Mucosa of stomach (tissue), 1 donor: ENCODE data around the gene FLVCR1.

ENCODE experiments used
- H3K27me3 ChIP-seq: one replicate; pipeline ENCODE4 v1.7.0; 2013; ENCODE audit warnings: mild to moderate bottlenecking, low read length; ENCODE audit not compliant: control insufficient read depth, insufficient read depth
- H3K36me3 ChIP-seq: one replicate; pipeline ENCODE4 v1.7.0; 2013; ENCODE audit warnings: low read length; ENCODE audit not compliant: control insufficient read depth, insufficient read depth
- H3K4me1 ChIP-seq: one replicate; pipeline ENCODE4 v1.7.0; 2013; ENCODE audit warnings: mild to moderate bottlenecking, low read length; ENCODE audit not compliant: control insufficient read depth, insufficient read depth
- H3K4me3 ChIP-seq: one replicate; pipeline ENCODE4 v1.7.0; 2013; ENCODE audit warnings: low read length
- H3K9ac ChIP-seq: one replicate; pipeline ENCODE4 v1.7.0; 2013; ENCODE audit warnings: mild to moderate bottlenecking, low read length, moderate library complexity
- H3K9me3 ChIP-seq: one replicate; pipeline ENCODE4 v1.7.0; 2013; ENCODE audit warnings: mild to moderate bottlenecking, low read length, moderate library complexity; ENCODE audit not compliant: control insufficient read depth
- donor health status: Pancreatic carcinoma.

FLVCR1 gene

DNA sequence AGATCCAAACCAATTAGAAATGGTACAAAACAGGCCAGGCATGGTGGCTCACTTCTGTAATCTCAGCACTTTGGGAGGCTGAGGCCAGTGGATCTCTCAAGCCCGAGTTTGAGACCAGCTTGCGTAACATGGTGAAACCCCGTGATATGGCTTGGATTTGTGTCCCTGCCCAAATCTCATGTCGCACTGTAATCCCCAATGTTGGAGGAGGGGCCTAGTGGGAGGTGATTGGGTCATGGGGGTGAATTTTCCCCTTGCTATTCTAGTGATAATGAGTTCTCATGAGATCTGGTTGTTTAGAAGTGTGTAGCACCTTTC lies 85.3 kb downstream of the FLVCR1 start:
- no peak overlapping the region for H3K9ac ChIP-seq
- H3K36me3 ChIP-seq = no peaks in the 10 kb centered on the region
- H3K9me3 ChIP-seq = no peaks in the 10 kb centered on the region
- no peaks in the 10 kb centered on the region for H3K4me1 ChIP-seq
- H3K4me3 ChIP-seq = no peak overlapping the region
- no peaks in the 10 kb centered on the region for H3K27me3 ChIP-seq

DNA sequence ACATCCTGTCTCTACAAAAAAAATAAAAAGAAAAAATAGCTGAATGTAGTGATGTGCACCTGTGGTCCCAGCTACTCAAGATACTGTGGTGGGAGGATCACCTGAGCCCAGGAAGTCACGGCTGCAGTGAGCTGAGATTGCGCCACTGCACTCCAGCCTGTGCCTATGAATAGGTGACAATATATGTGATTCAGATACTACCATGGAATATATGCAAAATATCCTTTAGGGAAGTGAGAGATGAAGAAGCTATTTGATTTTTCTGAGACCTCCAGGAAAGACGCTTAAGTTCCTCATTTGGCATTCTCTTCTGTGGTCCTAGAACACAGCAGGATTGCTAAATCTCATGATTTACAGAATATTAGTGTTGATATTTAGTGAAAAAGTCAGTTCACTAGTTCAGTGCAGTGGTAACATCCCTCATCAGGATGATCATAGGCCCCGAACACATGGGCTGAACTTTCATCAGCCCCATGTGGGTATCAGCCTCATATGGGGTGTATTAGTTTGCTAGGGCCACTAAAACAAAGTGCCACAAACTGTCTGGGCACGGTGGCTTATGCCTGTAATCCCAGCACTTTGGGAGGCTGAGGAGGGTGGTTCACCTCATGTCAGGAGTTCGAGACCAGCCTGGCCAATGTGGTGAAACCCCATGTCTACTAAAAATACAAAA lies 86.3 kb downstream of the FLVCR1 start:
- Histone ChIP-seq H3K4me3 (no peak overlapping the region), H3K4me1 (no peaks in the 10 kb centered on the region), H3K9me3 (no peaks in the 10 kb centered on the region), H3K9ac (no peak overlapping the region), H3K36me3 (no peaks in the 10 kb centered on the region), H3K27me3 (peaks cover 5% of the 10 kb centered on the region)

DNA sequence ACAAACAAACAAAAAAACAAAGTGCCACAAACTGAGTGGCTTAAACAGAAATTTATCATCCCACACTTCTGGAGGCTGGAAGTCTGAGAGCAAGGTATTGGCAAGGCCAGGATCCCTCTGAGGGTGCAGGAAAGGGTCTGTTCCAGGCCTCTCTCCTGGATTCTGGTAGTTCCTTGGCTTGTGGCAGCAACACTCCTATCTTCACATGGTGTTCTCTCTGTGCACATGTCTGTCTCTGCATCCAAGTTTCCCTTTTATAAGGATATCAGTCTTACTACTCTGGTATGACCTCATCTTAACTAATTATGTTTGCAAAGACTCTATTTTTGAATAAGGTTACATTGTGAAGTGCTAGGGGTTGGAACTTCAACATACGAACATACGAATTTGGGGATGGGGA lies 87.0 kb downstream of the FLVCR1 start:
- peaks cover 12% of the 10 kb centered on the region for H3K27me3 ChIP-seq
- no peak overlapping the region for H3K9ac ChIP-seq
- no peak overlapping the region for H3K4me3 ChIP-seq
- H3K36me3 ChIP-seq = no peaks in the 10 kb centered on the region
- peaks cover 4% of the 10 kb centered on the region for H3K4me1 ChIP-seq
- H3K9me3 ChIP-seq = no peaks in the 10 kb centered on the region

DNA sequence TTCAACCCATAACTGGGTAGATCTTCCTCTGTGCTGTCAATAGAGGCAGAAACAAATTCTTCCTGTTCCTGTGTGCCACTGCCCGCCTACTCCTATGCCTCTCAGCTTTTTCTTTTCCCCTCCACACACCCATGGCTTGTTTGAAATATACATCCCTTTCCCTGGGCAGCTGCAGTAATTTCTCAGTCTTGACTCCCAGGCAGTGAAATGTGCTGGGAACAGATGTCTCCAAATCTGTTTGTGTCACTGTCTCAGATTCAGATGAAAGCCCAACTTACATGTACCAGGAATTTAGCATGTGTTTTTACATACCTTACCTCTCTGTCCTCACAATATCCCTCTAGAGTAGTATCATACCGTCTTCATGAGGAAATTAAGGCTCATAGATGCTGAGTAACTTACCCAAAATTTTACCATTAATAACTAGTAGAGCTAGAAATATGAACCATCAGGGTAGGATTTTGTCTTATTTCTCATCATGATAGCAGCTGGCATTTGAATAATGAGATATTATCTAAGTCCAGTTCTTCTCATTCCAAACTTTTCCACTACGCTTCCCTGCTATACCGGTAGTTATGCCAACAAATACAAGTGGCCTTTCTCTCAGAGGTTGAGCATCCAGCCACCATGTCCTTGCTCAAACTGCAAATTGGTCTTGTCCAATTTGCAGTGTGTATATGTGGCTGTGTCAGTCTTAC lies 87.5 kb downstream of the FLVCR1 start:
- Histone ChIP-seq H3K9me3 (no peaks in the 10 kb centered on the region), H3K4me3 (no peak overlapping the region), H3K36me3 (no peaks in the 10 kb centered on the region)

DNA sequence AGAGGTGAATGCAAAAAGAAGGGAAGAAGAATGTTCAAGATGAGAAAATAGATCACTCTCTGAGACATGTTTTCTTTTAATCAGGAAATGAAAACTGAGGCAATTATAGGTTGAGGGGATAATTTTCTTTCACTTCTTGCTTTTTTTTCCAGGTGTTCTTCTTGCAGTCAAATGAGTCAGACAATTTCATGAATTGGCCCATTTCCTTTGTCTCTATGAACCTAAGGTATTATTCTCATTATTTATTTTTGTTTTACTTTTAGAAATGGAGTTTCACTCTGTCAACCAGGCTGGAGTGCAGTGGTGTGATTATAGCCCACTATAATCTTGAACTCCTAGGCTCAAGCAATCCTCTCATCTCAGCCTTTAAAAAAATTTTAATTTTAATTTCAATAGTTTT lies 88.8 kb downstream of the FLVCR1 start:
- Histone ChIP-seq H3K4me3 (no peak overlapping the region), H3K4me1 (peaks cover 9% of the 10 kb centered on the region), H3K27me3 (peaks cover 25% of the 10 kb centered on the region), H3K9me3 (no peaks in the 10 kb centered on the region), H3K9ac (no peak overlapping the region), H3K36me3 (no peaks in the 10 kb centered on the region)

More for the DNA sequence above, 87.5 kb downstream of the FLVCR1 start:
- H3K27me3 ChIP-seq = peaks cover 14% of the 10 kb centered on the region
- peaks cover 5% of the 10 kb centered on the region for H3K4me1 ChIP-seq
- H3K9ac ChIP-seq = no peak overlapping the region
